ENCODE measurements around the gene PLA2G4E.

Gene PLA2G4E

GRCh38 chr15:41977757-41978383, 43.0 kb downstream of the PLA2G4E start:
- DNase-seq (ENCODE audit: low spot score) = no peak

GRCh38 chr15:41975669-41976068, 45.2 kb downstream of the PLA2G4E start:
- DNase-seq (ENCODE audit: low spot score) = no peak

GRCh38 chr15:41974041-41974440, 46.8 kb downstream of the PLA2G4E start:
- DNase-seq (ENCODE audit: low spot score) = no peak

GRCh38 chr15:41972253-41973242, 48.3 kb downstream of the PLA2G4E start, which contains the start of gene EHD4:
Gene EHD4 (minus strand): TSS chr15:41972557. CDS start chr15:41972494, 63 bp downstream.
- peak; percentile 97 for DNase-seq (ENCODE audit: low spot score)

- no peak for DNase-seq (ENCODE audit: low spot score)
These were observed 49.0 kb downstream of the PLA2G4E start for GRCh38 chr15:41971895-41972252.

- DNase-seq (ENCODE audit: low spot score) = peak; percentile 74
These were observed 49.5 kb downstream of the PLA2G4E start for GRCh38 chr15:41971089-41971894.

- no peak for DNase-seq (ENCODE audit: low spot score)
These were observed 50.4 kb downstream of the PLA2G4E start for GRCh38 chr15:41970456-41970855.

GRCh38 chr15:41969851-41970431, 50.9 kb downstream of the PLA2G4E start:
- DNase-seq (ENCODE audit: low spot score) = peak; percentile 51

- no peak for DNase-seq (ENCODE audit: low spot score)
These were observed 52.1 kb downstream of the PLA2G4E start for GRCh38 chr15:41968701-41969100.

GRCh38 chr15:41967506-41968206, 53.2 kb downstream of the PLA2G4E start:
- no peak for DNase-seq (ENCODE audit: low spot score)

- DNase-seq (ENCODE audit: low spot score) = no peak
These were observed 53.8 kb downstream of the PLA2G4E start for GRCh38 chr15:41966920-41967465.

- DNase-seq (ENCODE audit: low spot score) = no peak
These were observed 54.4 kb downstream of the PLA2G4E start for GRCh38 chr15:41966414-41966812.

GRCh38 chr15:41965441-41966413, 55.1 kb downstream of the PLA2G4E start:
- DNase-seq (ENCODE audit: low spot score) = no peak

- DNase-seq (ENCODE audit: low spot score) = no peak
These were observed 59.1 kb downstream of the PLA2G4E start for GRCh38 chr15:41961595-41962202.

GRCh38 chr15:41961001-41961518, 59.8 kb downstream of the PLA2G4E start:
- DNase-seq (ENCODE audit: low spot score) = peak; percentile 32

GRCh38 chr15:41958002-41958420, 62.8 kb downstream of the PLA2G4E start:
- DNase-seq (ENCODE audit: low spot score) = no peak

GRCh38 chr15:41957021-41957897, 63.6 kb downstream of the PLA2G4E start:
- DNase-seq (ENCODE audit: low spot score) = no peak

Data from SW480 (cell line).